Measurements from ENCODE around the gene GOLGA6D. TPM values are rescaled to one million over a fixed set of nuclear protein-coding genes. Genes with fewer than 3 reads are reported as not detected.
"Not testable (repeated sequence)": the region's sequence is repeated elsewhere in the genome, so short reads cannot be mapped to it uniquely, and the experiment has no call there.

GOLGA6D gene
- total RNA-seq, 1 donor from 2014 or later: 0.30 TPM

DNA sequence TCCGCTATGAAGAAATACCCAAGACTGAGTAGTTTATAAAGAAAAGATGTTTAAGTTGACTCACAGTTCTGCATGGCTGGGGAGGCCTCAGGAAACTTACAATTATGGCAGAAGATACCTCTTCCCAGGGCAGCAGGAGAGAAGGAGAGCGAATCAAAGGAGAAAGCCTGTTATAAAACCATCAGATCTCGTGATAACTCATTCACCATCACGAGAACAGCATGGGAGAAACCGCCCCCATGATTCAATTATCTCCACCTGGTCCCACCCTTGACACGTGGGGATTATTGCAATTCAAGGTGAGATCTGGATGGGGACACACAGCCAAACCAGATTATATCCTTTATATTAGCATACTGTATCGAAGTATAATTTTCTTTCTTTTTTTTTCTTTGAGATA is 49.5 kb downstream of the GOLGA6D start:
- DNase-seq: not testable (repeated sequence)

DNA sequence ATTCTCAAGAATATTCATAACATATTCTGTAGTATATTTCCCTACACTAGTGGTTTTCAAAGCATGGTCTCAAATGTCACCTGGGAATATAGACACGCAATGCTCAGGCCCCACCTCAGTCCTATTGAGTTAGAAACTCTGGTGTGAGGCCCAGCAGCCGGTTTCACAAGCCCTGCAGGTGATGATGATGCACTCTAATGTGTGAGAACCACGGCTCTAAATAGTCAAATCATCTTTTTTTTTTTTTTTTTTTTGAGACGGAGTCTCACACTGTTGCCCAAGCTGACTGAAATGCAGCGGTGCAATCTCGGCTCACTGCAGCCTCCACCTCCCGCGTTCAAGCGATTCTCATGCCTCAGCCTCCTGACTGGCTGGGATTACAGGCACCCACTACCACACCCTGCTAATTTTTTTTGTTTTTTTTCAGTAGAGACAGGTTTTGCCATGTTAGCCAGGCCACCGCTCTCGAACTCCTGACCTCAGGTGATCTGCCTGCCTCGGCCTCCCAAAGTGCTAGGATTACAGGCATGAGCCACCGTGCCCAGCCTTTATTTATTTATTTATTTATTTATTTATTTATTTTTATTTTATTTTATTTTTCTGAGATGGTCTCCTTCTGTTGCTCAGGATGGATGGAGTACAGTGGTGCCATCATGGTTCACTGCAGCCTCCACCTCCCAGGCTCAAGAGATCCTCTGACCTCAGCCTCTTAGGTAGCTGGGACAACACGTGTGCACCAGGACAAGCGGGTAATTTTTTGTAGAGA is 51.2 kb downstream of the GOLGA6D start:
- DNase-seq: not testable (repeated sequence)

DNA sequence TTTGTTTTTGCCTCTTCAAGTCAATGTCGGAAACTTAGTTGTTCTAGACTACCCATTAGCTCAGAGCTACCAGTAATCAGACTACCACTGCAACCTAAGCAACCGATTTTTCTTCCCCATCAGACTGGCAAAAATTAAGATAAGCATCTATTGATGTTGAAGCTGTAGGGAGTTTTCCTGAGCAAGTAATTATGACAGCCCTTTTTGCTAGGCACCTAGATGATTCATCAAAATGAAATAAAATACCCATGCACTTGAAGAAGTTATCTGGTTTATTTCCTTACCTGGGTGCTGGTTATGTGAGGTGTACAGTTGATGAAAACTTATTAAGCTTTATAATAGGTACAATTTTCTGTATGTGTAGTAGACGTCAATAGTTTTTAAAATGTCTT is 52.7 kb downstream of the GOLGA6D start:
- DNase-seq: no peak

DNA sequence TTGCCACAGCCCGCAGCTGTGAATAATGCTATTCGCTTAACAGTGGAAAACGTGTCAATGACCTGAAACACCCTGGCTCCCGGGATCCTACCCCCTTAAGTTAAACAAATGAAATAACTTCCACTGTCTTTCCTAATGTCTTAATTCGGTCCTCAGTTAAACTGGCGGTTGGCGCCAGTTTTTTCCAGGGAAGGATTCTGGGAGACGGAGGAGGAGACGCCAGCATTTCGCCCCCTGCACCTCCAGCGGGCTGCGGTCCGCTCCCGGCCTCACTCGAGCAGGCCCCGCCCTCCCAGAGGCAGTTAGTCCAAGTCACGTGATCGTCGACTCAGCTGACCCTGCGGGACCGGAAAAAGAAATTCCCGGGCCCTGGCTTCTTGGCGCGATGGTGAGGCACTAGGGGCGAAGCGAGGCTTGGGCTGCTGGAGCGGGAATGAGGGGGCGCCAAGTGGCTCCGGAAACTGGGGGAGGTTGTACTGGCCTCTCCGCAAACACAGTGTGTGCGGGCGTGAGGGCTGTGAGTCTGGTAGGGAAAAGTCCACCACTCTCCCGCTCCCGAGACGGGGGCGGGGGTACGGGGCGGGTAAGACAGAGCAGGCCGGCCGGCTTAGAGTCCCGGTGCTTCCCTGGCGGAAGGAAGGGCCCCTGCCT is 53.2 kb downstream of the GOLGA6D start, which contains the start of gene COMMD4:
TSS of gene COMMD4 (plus strand) at position 359 of the 651 bp plus-strand sequence. CDS start at position 386, 27 bp downstream.
- peak; percentile 86 for DNase-seq

DNA sequence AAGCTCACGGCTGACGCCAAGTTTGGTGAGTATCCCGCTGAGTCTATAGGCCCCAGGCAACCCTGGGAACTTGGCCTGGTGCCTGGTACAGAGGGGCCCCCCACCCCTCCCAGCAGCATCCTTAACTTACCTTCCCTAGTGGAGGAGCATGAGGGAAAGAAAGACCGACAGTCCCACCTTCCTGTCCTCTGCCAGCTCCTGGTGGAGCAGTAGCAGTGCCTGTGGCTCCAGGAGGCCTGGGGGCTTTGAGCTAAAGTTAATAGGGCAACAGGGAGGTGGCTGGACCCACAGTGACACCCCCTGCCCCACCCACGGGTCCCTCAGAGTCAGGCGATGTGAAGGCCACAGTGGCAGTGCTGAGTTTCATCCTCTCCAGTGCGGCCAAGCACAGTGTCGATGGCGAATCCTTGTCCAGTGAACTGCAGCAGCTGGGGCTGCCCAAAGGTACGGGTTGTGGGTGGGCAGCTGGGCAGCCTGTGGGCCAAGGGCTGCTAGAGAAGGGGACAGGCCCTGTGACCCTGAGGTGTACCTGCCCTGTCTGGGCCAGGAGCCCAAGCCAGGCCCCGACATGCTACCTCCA is 56.1 kb downstream of the GOLGA6D start:
- no peak for DNase-seq

DNA sequence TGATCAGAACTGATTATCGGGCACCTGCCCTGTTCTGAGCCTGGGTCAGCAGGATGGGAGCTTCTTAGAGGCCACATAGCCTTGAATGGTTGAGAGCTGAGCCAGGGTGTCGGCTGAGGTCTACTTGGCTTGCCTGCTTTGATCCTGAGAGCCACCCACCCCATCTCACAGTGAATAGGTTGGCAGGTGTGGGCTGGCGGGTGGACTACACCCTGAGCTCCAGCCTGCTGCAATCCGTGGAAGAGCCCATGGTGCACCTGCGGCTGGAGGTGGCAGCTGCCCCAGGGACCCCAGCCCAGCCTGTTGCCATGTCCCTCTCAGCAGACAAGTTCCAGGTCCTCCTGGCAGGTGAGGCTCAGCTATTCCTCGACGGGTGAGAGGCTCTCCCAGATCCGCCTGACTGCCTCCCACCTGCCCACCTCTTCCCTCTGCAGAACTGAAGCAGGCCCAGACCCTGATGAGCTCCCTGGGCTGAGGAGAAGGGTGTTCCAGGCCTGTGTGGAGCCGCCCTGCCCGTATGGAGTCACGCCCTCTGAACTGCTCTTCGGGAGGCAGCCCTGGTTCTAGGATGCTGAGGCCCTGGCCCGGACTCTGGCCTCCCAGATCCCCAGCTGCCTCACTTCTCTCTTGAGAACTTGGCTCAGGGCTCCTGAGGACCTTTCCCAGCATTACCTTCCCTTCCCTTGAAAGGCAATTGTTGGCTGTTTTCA is 57.1 kb downstream of the GOLGA6D start:
- no peak for DNase-seq

DNA sequence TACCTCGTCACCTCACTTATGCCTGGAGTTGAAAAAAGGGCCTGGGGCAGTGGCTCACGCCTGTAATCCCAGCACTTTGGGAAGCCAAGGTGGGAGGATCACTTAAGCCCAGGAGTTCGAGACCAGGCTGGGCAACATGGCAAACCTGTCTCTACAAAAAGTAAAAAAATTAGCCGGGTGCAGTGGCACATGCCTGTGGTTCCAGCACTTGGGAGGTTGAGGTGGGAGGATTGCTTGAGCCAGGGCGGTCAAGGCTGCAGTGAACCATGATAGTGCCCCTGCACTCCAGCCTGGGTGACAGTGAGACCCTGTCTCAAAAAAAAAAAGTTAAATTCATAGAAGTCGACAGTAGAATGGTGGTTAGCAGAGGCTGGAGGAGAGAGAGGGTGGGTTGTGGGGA is 59.6 kb downstream of the GOLGA6D start:
- DNase-seq: no peak

DNA sequence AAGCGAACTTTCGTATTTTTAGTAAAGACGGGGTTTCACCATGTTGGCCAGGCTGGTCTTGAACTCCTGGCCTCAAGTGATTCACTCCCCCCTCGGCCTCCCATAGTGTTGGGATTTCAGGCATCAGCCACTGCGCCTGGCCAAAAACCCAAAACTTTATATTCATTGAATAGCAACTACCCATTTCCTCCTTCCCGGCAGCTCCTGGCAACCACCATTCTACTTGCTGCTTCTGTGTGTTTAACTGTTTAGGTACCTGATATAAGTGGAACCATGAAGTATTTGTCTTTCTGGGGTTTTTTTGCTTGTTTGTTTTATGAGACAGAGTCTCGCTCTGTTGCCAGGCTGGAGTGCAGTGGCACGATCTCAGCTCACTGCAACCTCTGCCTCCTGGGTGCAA is 61.3 kb downstream of the GOLGA6D start:
- DNase-seq: not testable (repeated sequence)

Small RNA genes within 50 kb of the gene (small RNA-seq; reads per million reads assigned to genes)
- not detected for gene AC068338.1 (ENCODE audit: low replicate concordance)
- not detected for gene RN7SL327P (ENCODE audit: low replicate concordance)
- not detected for gene RN7SL489P (ENCODE audit: low replicate concordance)

Other genes starting within 250 kb of the GOLGA6D start
- gene C15orf39, start 81.0 kb upstream of the GOLGA6D start, total RNA-seq: 5.9 TPM
- gene GOLGA6C, start 24.5 kb upstream of the GOLGA6D start, total RNA-seq: not detected
- gene COMMD4, start 53.2 kb downstream of the GOLGA6D start, total RNA-seq: 31.1 TPM
- gene NEIL1, start 64.2 kb downstream of the GOLGA6D start, total RNA-seq: 14.7 TPM
- 112 TPM for gene MAN2C1, start 85.8 kb downstream of the GOLGA6D start, total RNA-seq
- gene SIN3A, start 168.9 kb downstream of the GOLGA6D start, total RNA-seq: 44.5 TPM

Data from skin of body (tissue), 3 donors.